ENCODE measurements around the gene NDUFAF8.

NDUFAF8 gene

GRCh38 chr17:81261096-81261495, 22.0 kb downstream of the NDUFAF8 start:
- H3K4me3 ChIP-seq (ENCODE audit: low read depth, low read length): no peak overlapping the region
- TF ChIP-seq CTCF (IDR thresholded peaks at IDR 0.05; ENCODE audit: borderline replicate concordance, insufficient read depth, low read depth, low read length): no peak

GRCh38 chr17:81261582-81262336, 22.6 kb downstream of the NDUFAF8 start:
- no peak overlapping the region for H3K4me3 ChIP-seq (ENCODE audit: low read depth, low read length)
- no peak for TF ChIP-seq CTCF (IDR thresholded peaks at IDR 0.05; ENCODE audit: borderline replicate concordance, insufficient read depth, low read depth, low read length)

GRCh38 chr17:81263371-81264181, 24.5 kb downstream of the NDUFAF8 start:
- H3K4me3 ChIP-seq (ENCODE audit: low read depth, low read length): no peak overlapping the region
- TF ChIP-seq CTCF (IDR thresholded peaks at IDR 0.05; ENCODE audit: borderline replicate concordance, insufficient read depth, low read depth, low read length): no peak

GRCh38 chr17:81264640-81265039, 25.5 kb downstream of the NDUFAF8 start:
- no peak for TF ChIP-seq CTCF (IDR thresholded peaks at IDR 0.05; ENCODE audit: borderline replicate concordance, insufficient read depth, low read depth, low read length)

GRCh38 chr17:81265576-81265975, 26.5 kb downstream of the NDUFAF8 start:
- no peak overlapping the region for H3K4me3 ChIP-seq (ENCODE audit: low read depth, low read length)
- no peak for TF ChIP-seq CTCF (IDR thresholded peaks at IDR 0.05; ENCODE audit: borderline replicate concordance, insufficient read depth, low read depth, low read length)

More at GRCh38 chr17:81264640-81265039, 25.5 kb downstream of the NDUFAF8 start:
- no peak overlapping the region for H3K4me3 ChIP-seq (ENCODE audit: low read depth, low read length)

- TF ChIP-seq CTCF (IDR thresholded peaks at IDR 0.05; ENCODE audit: borderline replicate concordance, insufficient read depth, low read depth, low read length): no peak
- H3K4me3 ChIP-seq (ENCODE audit: low read depth, low read length): no peak overlapping the region
These were observed 28.4 kb downstream of the NDUFAF8 start for GRCh38 chr17:81267390-81268067.
